HG03521 (cell line): ENCODE results near the gene ULK3.
"Not testable (repeated sequence)": the region's sequence is repeated elsewhere in the genome, so short reads cannot be mapped to it uniquely, and the experiment has no call there.

Experiments
- ATAC-seq: cut with Tn5 transposase; IDR thresholded peaks from one replicate; pipeline ENCODE4 v1.9.1; 2021; ENCODE audit warnings: mild to moderate bottlenecking, moderate library complexity; ENCODE audit not compliant: unreplicated experiment

The ULK3 gene

GRCh38 chr15:74842581-74843444 is at the start of gene ULK3:
Gene ULK3, minus strand, starts transcription at chr15:74843156. Its CDS starts 51 bp downstream, at chr15:74843105.
- peak; percentile 85 for ATAC-seq

- no peak for ATAC-seq
Observed at GRCh38 chr15:74892313-74892712, 49.4 kb upstream of the ULK3 start.

GRCh38 chr15:74891469-74891868 is 48.5 kb upstream of the ULK3 start:
- no peak for ATAC-seq

DNA sequence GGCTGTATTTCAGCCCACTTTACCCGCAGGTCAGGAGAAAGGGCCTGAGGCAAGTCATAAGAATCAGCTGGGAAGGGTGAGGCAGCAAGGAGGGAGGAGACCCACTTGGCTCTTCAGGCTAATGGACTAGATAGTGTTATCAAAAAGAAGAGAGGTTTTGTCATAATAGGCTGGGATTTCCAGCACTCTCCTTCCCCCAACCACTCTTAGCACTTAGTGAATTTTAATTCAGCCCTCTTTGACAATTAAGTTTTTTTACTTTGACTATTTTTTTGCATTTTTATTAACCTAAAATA is 47.7 kb upstream of the ULK3 start:
- ATAC-seq, result no peak

GRCh38 chr15:74889883-74890664 is 47.1 kb upstream of the ULK3 start, which contains the start of gene MPI:
Gene MPI, plus strand, starts transcription at chr15:74890042. Its CDS starts 32 bp downstream, at chr15:74890074.
- peak; percentile 87 for ATAC-seq

DNA sequence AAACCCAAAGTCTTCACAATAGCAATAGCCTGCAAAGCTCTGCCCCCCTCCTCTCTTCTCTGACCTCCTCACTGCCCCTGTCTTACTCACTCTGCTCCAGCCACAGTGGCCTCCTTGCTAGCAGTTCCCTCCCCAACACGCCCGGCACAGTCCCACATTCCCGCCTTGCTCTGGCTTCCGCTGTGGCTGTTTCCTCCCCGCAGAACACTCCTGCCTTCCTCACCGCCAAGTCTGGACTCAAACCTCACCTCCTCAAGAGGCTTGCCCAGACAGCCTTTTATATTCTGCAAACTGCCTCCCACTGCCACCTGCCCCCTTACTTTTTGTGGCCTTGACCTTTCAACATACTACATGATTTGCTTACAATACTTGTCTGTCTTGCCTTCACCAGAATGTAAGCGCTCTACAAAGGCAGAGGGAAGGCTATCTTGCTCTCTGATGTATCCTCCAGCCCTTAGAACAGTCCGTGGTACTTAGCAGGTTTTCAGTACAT is 46.5 kb upstream of the ULK3 start:
- ATAC-seq, result peak; percentile 13

- ATAC-seq, result no peak
Observed at GRCh38 chr15:74888716-74889115, 45.8 kb upstream of the ULK3 start.

DNA sequence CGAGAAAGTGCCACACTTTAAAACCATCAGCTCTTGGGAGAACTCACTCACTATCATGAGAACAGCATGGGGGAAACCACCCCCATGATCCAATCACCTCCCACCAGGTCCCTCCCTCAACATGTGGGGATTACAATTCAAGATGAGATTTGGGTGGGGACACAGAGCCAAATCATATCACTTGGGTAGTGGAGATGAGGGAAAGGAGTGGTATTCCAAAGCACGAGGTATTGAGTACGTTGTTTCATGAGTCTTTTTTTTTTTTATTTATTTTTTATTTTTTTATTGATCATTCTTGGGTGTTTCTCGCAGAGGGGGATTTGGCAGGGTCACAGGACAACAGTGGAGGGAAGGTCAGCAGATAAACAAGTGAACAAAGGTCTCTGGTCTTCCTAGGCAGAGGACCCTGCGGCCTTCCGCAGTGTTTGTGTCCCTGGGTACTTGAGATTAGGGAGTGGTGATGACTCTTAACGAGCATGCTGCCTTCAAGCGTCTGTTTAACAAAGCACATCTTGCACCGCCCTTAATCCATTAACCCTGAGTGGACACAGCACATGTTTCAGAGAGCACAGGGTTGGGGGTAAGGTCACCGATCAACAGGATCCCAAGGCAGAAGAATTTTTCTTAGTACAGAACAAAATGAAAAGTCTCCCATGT is 44.7 kb upstream of the ULK3 start:
- not testable (repeated sequence) for ATAC-seq

DNA sequence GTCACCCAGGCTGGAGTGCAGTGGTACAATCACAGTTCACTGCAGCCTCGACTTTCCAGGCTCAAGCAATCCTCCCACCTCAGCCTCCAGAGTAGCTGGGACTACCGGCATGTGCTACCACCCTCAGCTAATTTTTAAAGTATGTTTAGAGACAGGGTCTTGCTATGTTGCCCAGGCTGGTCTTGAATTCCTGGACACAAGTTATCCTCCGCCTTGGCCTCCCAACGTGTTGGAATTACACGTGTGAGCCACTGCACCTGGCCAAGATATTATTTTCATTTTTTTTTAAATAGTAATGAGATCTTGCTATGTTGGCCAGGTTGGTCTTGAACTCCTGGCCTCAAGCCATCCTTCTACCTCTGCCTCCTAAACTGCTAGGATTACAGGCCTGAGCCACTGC is 42.5 kb upstream of the ULK3 start:
- ATAC-seq, result no peak

- no peak for ATAC-seq
Observed at GRCh38 chr15:74884428-74885223, 41.7 kb upstream of the ULK3 start.

DNA sequence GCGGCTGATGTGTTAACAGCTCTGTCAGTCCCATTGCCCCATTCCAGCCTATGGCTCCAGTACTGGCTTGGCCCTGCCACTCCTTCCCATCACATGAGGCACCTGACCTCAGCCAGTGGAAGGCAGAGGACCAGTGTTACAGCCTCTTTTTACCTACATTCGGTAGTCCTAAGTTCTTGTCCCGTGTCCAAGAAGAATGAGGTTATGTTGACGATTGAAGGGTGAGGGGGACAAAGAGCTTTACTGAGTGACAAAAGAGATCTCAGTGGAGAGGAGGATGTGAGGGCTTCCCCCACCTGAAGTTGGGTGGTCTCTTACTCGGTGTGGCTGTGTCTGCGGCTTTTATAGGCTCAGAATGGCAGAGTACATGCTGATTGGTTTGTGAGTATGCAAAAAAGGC is 39.6 kb upstream of the ULK3 start:
- ATAC-seq, result no peak

DNA sequence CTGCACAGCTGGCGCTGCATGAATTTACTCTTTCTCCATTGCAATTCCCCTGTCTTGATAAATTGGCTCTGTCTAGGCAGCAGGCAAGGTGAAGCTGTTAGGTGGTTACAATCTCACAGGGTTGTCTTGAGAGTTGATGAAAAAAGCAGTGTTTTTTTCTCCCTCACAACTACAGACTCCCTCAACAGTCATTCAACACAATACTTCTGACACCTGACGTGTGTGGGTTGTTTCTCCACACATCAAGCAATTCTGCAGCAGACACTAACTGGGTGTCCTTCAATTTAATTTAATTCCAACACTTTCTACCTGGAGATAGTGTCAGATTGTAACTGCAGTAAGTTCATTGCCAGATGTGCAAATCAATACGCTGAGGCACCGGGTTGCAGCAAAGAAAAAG is 35.3 kb upstream of the ULK3 start:
- ATAC-seq, result no peak

- no peak for ATAC-seq
Observed at GRCh38 chr15:74873756-74874424, 30.9 kb upstream of the ULK3 start.

DNA sequence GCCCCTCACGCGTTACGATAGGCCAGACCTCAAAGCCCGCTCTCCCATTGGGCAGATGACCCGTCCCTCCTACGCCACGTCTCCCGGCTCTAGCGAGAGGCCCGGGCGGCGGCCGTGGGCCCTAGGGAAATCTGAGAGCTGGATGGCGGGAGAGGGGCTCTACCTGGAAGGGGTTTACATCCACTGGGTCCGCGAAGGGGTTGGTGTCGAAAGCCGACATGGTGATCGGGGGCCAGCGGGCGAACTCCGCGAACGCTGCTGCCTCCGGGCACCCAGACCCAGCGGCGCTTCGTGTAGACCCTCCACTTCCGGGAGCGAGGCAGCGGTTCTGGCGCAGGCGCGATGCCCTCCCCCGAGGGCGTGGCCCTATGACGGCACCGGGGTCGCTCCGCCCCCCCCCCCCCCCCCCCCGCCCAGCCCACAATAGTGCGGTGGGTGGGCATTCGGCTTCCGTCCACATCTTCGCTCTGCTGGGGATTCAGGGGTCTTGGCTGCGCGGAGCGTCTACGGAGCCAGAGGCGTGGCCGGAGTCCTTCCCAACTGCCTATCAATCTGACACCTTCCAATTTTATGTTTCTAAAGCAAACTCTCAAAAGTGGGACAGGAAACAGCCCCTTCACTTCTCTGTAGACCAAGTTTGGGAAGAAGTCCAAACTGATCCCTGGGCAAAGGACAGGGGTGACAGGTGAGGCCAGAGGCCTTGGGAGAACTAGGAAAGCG is 30.2 kb upstream of the ULK3 start, which contains the start of gene SCAMP2:
SCAMP2 (minus strand) TSS at position 330 of the 720 bp plus-strand sequence; CDS start at position 220, 110 bp downstream.
- peak; percentile 78 for ATAC-seq

DNA sequence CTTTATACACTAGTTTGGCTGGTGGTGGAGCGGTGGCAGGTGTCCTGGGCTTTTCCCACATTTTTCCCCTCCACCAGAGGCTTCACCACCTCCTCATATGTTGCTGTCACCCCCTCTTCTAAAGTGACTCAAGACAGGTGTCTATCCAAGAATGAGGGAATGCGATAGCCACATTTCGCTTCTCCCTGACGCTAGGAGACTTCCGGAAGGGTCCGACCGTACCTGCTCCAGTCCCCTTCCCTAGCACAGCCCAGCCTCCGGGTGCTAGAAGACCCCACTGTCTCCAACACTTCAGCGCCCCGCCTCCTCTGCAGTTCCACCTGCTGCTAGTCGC is 29.7 kb upstream of the ULK3 start:
- no peak for ATAC-seq

- no peak for ATAC-seq
Observed at GRCh38 chr15:74870436-74871215, 27.7 kb upstream of the ULK3 start.

- ATAC-seq, result peak; percentile 41
Observed at GRCh38 chr15:74869726-74870407, 26.9 kb upstream of the ULK3 start.

DNA sequence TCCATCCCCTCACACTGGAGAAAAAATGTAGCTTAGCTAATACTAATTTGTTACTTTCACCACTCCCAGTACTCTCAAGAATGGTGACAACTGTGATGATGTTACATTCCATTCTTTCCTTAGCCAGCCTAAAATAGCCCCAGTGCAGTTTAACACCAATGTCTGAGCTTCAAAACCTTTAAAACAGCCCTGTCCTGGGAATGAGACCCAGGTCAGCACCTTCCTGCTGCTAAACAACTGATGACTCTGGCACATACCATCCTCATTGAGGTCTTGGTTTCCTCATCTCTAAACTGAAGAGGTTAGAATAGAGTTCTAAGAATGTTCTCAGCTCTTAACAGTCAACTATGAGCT is 26.4 kb upstream of the ULK3 start:
- no peak for ATAC-seq
